OCI-LY7 (cell line): ENCODE data around the gene CFAP65. TPM values are rescaled to one million over a fixed set of nuclear protein-coding genes. Genes with fewer than 3 reads are reported as not detected.

Experiments
- BruUV-seq: library from RNA; stranded (reverse); fragments of 400-500 nt; replicated peaks from 2 replicates; lab custom pipeline; 2021; lab: Mats Ljungman, UMichigan
- CTCF ChIA-PET: fragments of 300-600 bp; sonication (Branson Sonifier 250); formaldehyde crosslinking; loops from one replicate; lab custom pipeline; 2022; ENCODE audit warnings: antibody characterized with exemption; ENCODE audit not compliant: unreplicated experiment; lab: Charles Lee
- POLR2A ChIA-PET: fragments of 300-600 bp; sonication (Branson Sonifier 250); formaldehyde crosslinking; loops from one replicate; lab custom pipeline; 2022; ENCODE audit warnings: antibody characterized with exemption; lab: Charles Lee
- DNase-seq: peaks from one replicate; pipeline ENCODE4 v3.0.0-alpha.2; 2015; ENCODE audit warnings: low spot score
- H2AFZ ChIP-seq: fragments of 200-600 bp; sonication (generic), shearing (Covaris generic); 2 replicates; pipeline ENCODE4 v1.6.1; 2014; ENCODE audit warnings: mild to moderate bottlenecking, antibody characterized with exemption, low read length, moderate library complexity
- H3K27ac ChIP-seq: fragments of 200-600 bp; sonication (generic); 2 replicates; pipeline ENCODE4 v1.5.1; 2014; ENCODE audit warnings: mixed run types, low read depth, mild to moderate bottlenecking, moderate library complexity, low read length, inconsistent platforms; ENCODE audit not compliant: poor library complexity, severe bottlenecking
- H3K36me3 ChIP-seq: fragments of 200-600 bp; sonication (generic); 2 replicates; pipeline ENCODE4 v1.6.1; 2014; ENCODE audit warnings: mild to moderate bottlenecking, antibody characterized with exemption, low read length, moderate library complexity, mixed read lengths; ENCODE audit not compliant: insufficient read depth
- H3K4me1 ChIP-seq: fragments of 200-600 bp; sonication (generic); 2 replicates; pipeline ENCODE4 v1.5.1; 2014; ENCODE audit warnings: mild to moderate bottlenecking, low read length; ENCODE audit not compliant: insufficient read depth, poor library complexity, severe bottlenecking
- H3K4me2 ChIP-seq: fragments of 200-600 bp; sonication (generic); 2 replicates; pipeline ENCODE4 v1.6.1; 2014; ENCODE audit warnings: mild to moderate bottlenecking, low read length
- H3K4me3 ChIP-seq: fragments of 200-600 bp; sonication (generic); 2 replicates; pipeline ENCODE4 v1.5.1; 2014; ENCODE audit warnings: mild to moderate bottlenecking, low read depth, low read length; ENCODE audit not compliant: poor library complexity, severe bottlenecking
- H3K79me2 ChIP-seq: fragments of 200-600 bp; sonication (generic); 2 replicates; pipeline ENCODE4 v1.6.1; 2016; ENCODE audit warnings: low read depth, mild to moderate bottlenecking, low read length, moderate library complexity, mixed read lengths; ENCODE audit not compliant: insufficient read depth
- H3K9me2 ChIP-seq: fragments of 200-600 bp; sonication (generic); 2 replicates; pipeline ENCODE4 v1.6.1; 2016; ENCODE audit warnings: mild to moderate bottlenecking, low read length, mixed read lengths; ENCODE audit not compliant: insufficient read depth
- H3K9me3 ChIP-seq: fragments of 200-600 bp; sonication (generic); 2 replicates; pipeline ENCODE4 v1.6.1; 2014; ENCODE audit warnings: mild to moderate bottlenecking, mixed run types, low read length, mixed read lengths
- H4K20me1 ChIP-seq: fragments of 200-600 bp; sonication (generic); 2 replicates; pipeline ENCODE4 v1.6.1; 2014; ENCODE audit warnings: mild to moderate bottlenecking, antibody characterized with exemption, low read length, moderate library complexity, mixed read lengths; ENCODE audit not compliant: insufficient read depth
- EZH2phosphoT487 ChIP-seq: fragments of 200-600 bp; sonication (generic); IDR thresholded peaks from 2 replicates; pipeline ENCODE4 v1.6.1; 2018; ENCODE audit warnings: low read depth, borderline replicate concordance, mild to moderate bottlenecking, mixed run types, antibody characterized with exemption, low read length, moderate library complexity, mixed read lengths
- intact Hi-C: fragments of 100-400 bp; cut with micrococcal nuclease; formaldehyde crosslinking; loops from one replicate; pipeline ENCODE4 v1.10.0; 2022; ENCODE audit not compliant: unreplicated experiment
- total RNA-seq, 2 experiments: library from RNA; depleted of rRNA in 1 of 2; stranded (reverse); fragments of >200 nt in 1 of 2; shearing (Covaris generic) in 1 of 2; gene quantifications; 2 replicates each; pipeline ENCODE4 v1.2.3, GENCODE V29; 2014 to 2022
- TF ChIP-seq, protein P1 (sequence below): fragments of 200-600 bp; sonication (generic); conservative IDR thresholded peaks from 2 replicates; pipeline ENCODE4 v1.5.1; 2014; ENCODE audit warnings: mild to moderate bottlenecking, antibody characterized with exemption, low read length, moderate library complexity, mixed read lengths

Gene CFAP65
- total RNA-seq, 2 experiments from 2014 or later: not detected

DNA sequence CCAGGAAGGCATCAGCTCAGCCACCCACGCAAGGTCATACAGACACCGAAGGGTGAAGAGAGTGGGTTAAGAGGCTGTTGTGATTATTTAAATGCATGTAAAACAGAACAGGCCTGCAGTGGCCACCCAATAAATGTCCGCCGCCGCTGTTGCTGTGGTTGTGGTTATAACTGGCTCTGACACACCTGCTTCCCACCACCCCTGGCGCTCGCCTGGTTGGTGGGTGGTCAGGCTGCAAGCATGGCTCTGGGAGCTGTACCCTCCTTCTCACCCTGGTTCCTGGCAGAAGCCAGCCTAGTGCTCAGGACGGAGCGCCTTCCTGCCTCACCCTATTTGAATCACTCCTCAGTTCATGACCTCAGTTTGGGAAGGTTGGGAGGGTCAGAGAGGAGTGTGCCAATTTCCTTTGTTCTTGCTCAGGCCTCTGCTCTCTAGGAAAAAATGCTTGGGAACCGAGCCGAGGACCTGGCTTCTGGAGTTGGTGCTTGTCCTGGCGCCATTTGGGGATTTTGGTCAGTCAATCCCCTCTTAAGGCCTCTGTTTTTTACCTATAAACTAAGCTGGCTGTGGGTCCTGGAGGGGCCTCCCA, 42.8 kb downstream of the CFAP65 start:
- H3K27ac ChIP-seq: no peak overlapping the region
- TF ChIP-seq EZH2phosphoT487: no peak
- TF ChIP-seq, protein P1, sequence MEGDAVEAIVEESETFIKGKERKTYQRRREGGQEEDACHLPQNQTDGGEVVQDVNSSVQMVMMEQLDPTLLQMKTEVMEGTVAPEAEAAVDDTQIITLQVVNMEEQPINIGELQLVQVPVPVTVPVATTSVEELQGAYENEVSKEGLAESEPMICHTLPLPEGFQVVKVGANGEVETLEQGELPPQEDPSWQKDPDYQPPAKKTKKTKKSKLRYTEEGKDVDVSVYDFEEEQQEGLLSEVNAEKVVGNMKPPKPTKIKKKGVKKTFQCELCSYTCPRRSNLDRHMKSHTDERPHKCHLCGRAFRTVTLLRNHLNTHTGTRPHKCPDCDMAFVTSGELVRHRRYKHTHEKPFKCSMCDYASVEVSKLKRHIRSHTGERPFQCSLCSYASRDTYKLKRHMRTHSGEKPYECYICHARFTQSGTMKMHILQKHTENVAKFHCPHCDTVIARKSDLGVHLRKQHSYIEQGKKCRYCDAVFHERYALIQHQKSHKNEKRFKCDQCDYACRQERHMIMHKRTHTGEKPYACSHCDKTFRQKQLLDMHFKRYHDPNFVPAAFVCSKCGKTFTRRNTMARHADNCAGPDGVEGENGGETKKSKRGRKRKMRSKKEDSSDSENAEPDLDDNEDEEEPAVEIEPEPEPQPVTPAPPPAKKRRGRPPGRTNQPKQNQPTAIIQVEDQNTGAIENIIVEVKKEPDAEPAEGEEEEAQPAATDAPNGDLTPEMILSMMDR: no peak
- intact Hi-C loops: loop anchor here (5.0 kb wide), 1 partner anchor 146 kb away; no protein-coding TSS in a partner anchor
- POLR2A ChIA-PET: no interaction called here
- H4K20me1 ChIP-seq: no peaks in the 10 kb centered on the region
- no peak overlapping the region for H3K4me3 ChIP-seq
- H3K9me2 ChIP-seq: no peaks in the 10 kb centered on the region
- H3K79me2 ChIP-seq: no peaks in the 10 kb centered on the region
- no peaks in the 10 kb centered on the region for H3K4me1 ChIP-seq
- no peaks in the 10 kb centered on the region for H3K36me3 ChIP-seq
- H3K4me2 ChIP-seq: no peak overlapping the region
- H3K9me3 ChIP-seq: no peaks in the 10 kb centered on the region
- CTCF ChIA-PET: no interaction called here
- DNase-seq: no peak
- no peak overlapping the region for H2AFZ ChIP-seq
- no TSS peak for BruUV-seq

DNA sequence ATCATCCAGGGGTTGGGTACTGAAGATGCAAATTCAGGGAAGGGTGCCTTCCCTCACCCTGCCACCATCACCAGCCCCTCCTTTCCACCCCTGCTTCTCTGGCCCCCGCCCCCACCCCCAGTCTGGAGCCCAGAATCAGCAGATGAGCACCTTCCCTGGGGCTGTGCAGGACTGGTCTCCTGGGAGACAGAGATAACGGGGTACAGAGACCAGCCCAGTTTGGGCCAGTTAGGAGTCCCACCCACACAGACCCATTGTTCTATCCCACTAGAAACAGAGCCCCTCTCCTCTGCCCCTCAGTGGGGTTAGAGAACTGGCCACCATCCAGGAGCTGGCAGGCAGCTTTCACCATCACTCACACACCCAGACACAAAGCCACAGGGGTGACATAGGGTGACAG, 43.6 kb downstream of the CFAP65 start:
- no peak for DNase-seq
- H3K4me2 ChIP-seq: no peak overlapping the region
- H3K36me3 ChIP-seq: no peaks in the 10 kb centered on the region
- TF ChIP-seq, protein P1: no peak
- TF ChIP-seq EZH2phosphoT487: no peak
- no peak overlapping the region for H2AFZ ChIP-seq
- no peaks in the 10 kb centered on the region for H4K20me1 ChIP-seq
- H3K79me2 ChIP-seq: no peaks in the 10 kb centered on the region
- H3K27ac ChIP-seq: no peak overlapping the region
- H3K4me1 ChIP-seq: no peaks in the 10 kb centered on the region
- ChIA-PET POLR2A (no interaction called here), CTCF (no interaction called here)
- no peak overlapping the region for H3K4me3 ChIP-seq
- no peaks in the 10 kb centered on the region for H3K9me2 ChIP-seq
- intact Hi-C loops: loop anchor here (5.0 kb wide), 1 partner anchor 145 kb away; no protein-coding TSS in a partner anchor
- no TSS peak for BruUV-seq
- no peaks in the 10 kb centered on the region for H3K9me3 ChIP-seq

DNA sequence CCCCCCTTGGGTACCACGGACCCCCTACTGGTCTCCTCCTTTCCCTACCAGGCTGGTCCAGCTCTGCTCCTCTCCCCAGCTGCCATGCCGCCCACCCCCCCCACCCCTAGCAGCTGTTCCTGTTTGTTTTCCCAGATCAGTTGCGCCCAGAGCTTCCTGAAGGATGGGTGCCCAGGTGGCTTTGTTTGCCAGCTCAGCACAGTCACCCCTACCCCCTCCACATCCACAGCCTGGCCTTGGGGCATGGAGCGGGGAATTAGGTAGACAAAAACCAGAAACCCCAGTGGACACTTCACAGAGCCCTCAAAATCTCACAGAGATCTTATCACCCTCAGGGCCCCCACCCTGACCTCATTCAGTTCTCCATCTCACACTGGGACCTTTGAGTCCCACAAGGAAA, 44.4 kb downstream of the CFAP65 start:
- H3K4me1 ChIP-seq: no peaks in the 10 kb centered on the region

More for the DNA sequence above, 44.4 kb downstream of the CFAP65 start:
- no peaks in the 10 kb centered on the region for H3K79me2 ChIP-seq
- H2AFZ ChIP-seq: no peak overlapping the region
- ChIA-PET CTCF (interaction anchor here (0.6 kb wide), 4 partner anchors 17 to 372 kb away, joined by 3 to 8 read pairs (median 4); no protein-coding TSS in a partner anchor), POLR2A (no interaction called here)
- no peaks in the 10 kb centered on the region for H3K9me2 ChIP-seq
- H4K20me1 ChIP-seq: no peaks in the 10 kb centered on the region
- no peak overlapping the region for H3K4me3 ChIP-seq
- no TSS peak for BruUV-seq
- intact Hi-C loops: loop anchor here (5.0 kb wide), 1 partner anchor 145 kb away; no protein-coding TSS in a partner anchor
- no peaks in the 10 kb centered on the region for H3K36me3 ChIP-seq
- no peak overlapping the region for H3K27ac ChIP-seq
- H3K4me2 ChIP-seq: no peak overlapping the region
- no peaks in the 10 kb centered on the region for H3K9me3 ChIP-seq
- DNase-seq: no peak
- TF ChIP-seq EZH2phosphoT487: no peak
- TF ChIP-seq, protein P1: no peak
